ENCODE measurements around the gene NEO1.

The NEO1 gene

GRCh38 chr15:73033611-73034010 lies 18.7 kb upstream of the NEO1 start:
- no peak for DNase-seq

GRCh38 chr15:73034221-73034620 lies 18.0 kb upstream of the NEO1 start:
- no peak for DNase-seq

GRCh38 chr15:73035221-73035620 lies 17.0 kb upstream of the NEO1 start:
- DNase-seq, result no peak

- no peak for DNase-seq
These were observed 14.0 kb upstream of the NEO1 start for GRCh38 chr15:73038220-73038619.

GRCh38 chr15:73046073-73046472 lies 6.2 kb upstream of the NEO1 start:
- no peak for DNase-seq

GRCh38 chr15:73047882-73048281 lies 4.4 kb upstream of the NEO1 start:
- DNase-seq, result no peak

GRCh38 chr15:73048624-73049295 lies 3.5 kb upstream of the NEO1 start:
- no peak for DNase-seq

- no peak for DNase-seq
These were observed 2.6 kb upstream of the NEO1 start for GRCh38 chr15:73049564-73050215.

GRCh38 chr15:73050561-73051295 lies 1.5 kb upstream of the NEO1 start:
- DNase-seq, result no peak

- DNase-seq, result no peak
These were observed 864 bp upstream of the NEO1 start for GRCh38 chr15:73051391-73051806.

- peak; percentile 37 for DNase-seq
These were observed 562 bp downstream of the NEO1 start for GRCh38 chr15:73052653-73053397.

- DNase-seq, result no peak
These were observed 1.1 kb downstream of the NEO1 start for GRCh38 chr15:73053398-73053723.

GRCh38 chr15:73054417-73054953 lies 2.2 kb downstream of the NEO1 start:
- no peak for DNase-seq

- DNase-seq, result no peak
These were observed 4.2 kb downstream of the NEO1 start for GRCh38 chr15:73056460-73056859.

GRCh38 chr15:73058437-73058836 lies 6.2 kb downstream of the NEO1 start:
- DNase-seq, result no peak

GRCh38 chr15:73065114-73065513 lies 12.9 kb downstream of the NEO1 start:
- DNase-seq, result no peak

GRCh38 chr15:73069109-73069508 lies 16.8 kb downstream of the NEO1 start:
- no peak for DNase-seq

- no peak for DNase-seq
These were observed 20.6 kb downstream of the NEO1 start for GRCh38 chr15:73072894-73073293.

GRCh38 chr15:73074241-73074640 lies 22.0 kb downstream of the NEO1 start:
- no peak for DNase-seq

GRCh38 chr15:73075160-73075859 lies 23.0 kb downstream of the NEO1 start:
- DNase-seq, result no peak

- DNase-seq, result no peak
These were observed 26.0 kb downstream of the NEO1 start for GRCh38 chr15:73078291-73078690.

GRCh38 chr15:73078722-73079121 lies 26.5 kb downstream of the NEO1 start:
- DNase-seq, result no peak

- DNase-seq, result no peak
These were observed 27.3 kb downstream of the NEO1 start for GRCh38 chr15:73079565-73079964.

All from CD4-positive, alpha-beta T cell treated with Interleukin-21 for 1 hour (primary cell).